K562 (cell line): ENCODE results near the gene RCL1. TPM values are rescaled to one million over a fixed set of nuclear protein-coding genes. Genes with fewer than 3 reads are reported as not detected.

ENCODE experiments used
- ATAC-seq: fragments of 200-7000 bp; cut with Tn5 transposase; 3 replicates; pipeline ENCODE4 v1.9.1; 2020; ENCODE audit warnings: moderate library complexity
- BruUV-seq: library from RNA; stranded (reverse); fragments of 400-500 nt; replicated peaks from 2 replicates; lab custom pipeline; 2021; lab: Mats Ljungman, UMichigan
- CTCF ChIA-PET: fragments of 300-600 bp; formaldehyde crosslinking; extraction: SDS; loops from one replicate; lab custom pipeline; 2021; ENCODE audit warnings: low intra/inter-chr PET ratio; lab: Yijun Ruan, JAX
- POLR2A ChIA-PET: fragments of 300-600, 350-650 bp; sonication (Branson Sonifier 250); formaldehyde crosslinking; extraction: SDS; loops from one replicate; lab custom pipeline; 2021; ENCODE audit warnings: antibody characterized with exemption, inconsistent platforms; lab: Yijun Ruan, JAX
- DNase-seq, 4 experiments: peaks; one replicate each; pipeline versions ENCODE4 v3.0.0 to v3.0.0-alpha.2; 2011 to 2018; ENCODE audit warnings: low spot score in 3 of 4, mixed read lengths in 3 of 4; ENCODE audit errors: extremely low read depth in 1 of 4
- FAIRE-seq: peaks from 2 replicates; lab custom pipeline; 2011; peaks lifted over from hg19 to GRCh38; lab: Jason Lieb, UNC
- H2AFZ ChIP-seq: 2 replicates; pipeline ENCODE4 v1.6.0; 2011; ENCODE audit warnings: low read depth, low read length, control low read depth, inconsistent platforms
- H3K27ac ChIP-seq: fragments of 200-600 bp; 3 replicates; pipeline ENCODE4 v1.8.0; 2011; ENCODE audit warnings: low read depth, mild to moderate bottlenecking, control low read depth, inconsistent platforms, low read length, moderate library complexity, mixed read lengths; ENCODE audit errors: extremely low read depth
- H3K27me3 ChIP-seq, 2 experiments: fragments of 300-600 bp in 1 of 2; 2 replicates in 1 of 2; 3 replicates in 1 of 2; pipeline versions ENCODE4 v1.6.0 to v1.8.0; 2011; ENCODE audit warnings: inconsistent platforms in 2 of 2, low read length in 2 of 2, mild to moderate bottlenecking in 1 of 2, mixed read lengths in 1 of 2, moderate library complexity in 1 of 2; ENCODE audit not compliant: control insufficient read depth in 2 of 2, insufficient read depth in 2 of 2
- H3K36me3 ChIP-seq: fragments of 300-600 bp; 3 replicates; pipeline ENCODE4 v1.8.0; 2011; ENCODE audit warnings: mild to moderate bottlenecking, low read length, inconsistent platforms; ENCODE audit not compliant: control insufficient read depth, insufficient read depth
- H3K4me1 ChIP-seq, 2 experiments: fragments of 200-600 bp in 1 of 2; replicated peaks in 1 of 2; 2 replicates in 1 of 2; 3 replicates in 1 of 2; pipeline versions ENCODE4 v1.5.1 to v1.8.0; 2011; ENCODE audit warnings: inconsistent platforms in 2 of 2, low read length in 2 of 2, mild to moderate bottlenecking in 1 of 2, mixed read lengths in 1 of 2, moderate library complexity in 1 of 2; ENCODE audit not compliant: control insufficient read depth in 2 of 2, insufficient read depth in 2 of 2
- H3K4me2 ChIP-seq: 2 replicates; pipeline ENCODE4 v1.6.1; 2011; ENCODE audit warnings: low read length, control low read depth, inconsistent platforms, mixed read lengths; ENCODE audit not compliant: insufficient read depth
- H3K4me3 ChIP-seq: fragments of 200-600 bp; sonication (generic), shearing (Covaris generic); 2 replicates; pipeline ENCODE4 v1.5.1; 2016; ENCODE audit warnings: control low read depth, inconsistent platforms
- H3K79me2 ChIP-seq: fragments of 200-600 bp; 3 replicates; pipeline ENCODE4 v1.8.0; 2011; ENCODE audit warnings: low read length, inconsistent platforms; ENCODE audit not compliant: control insufficient read depth, insufficient read depth
- H3K9ac ChIP-seq, 2 experiments: 2 replicates each; pipeline versions ENCODE4 v1.6.0 to v1.6.1; 2011; ENCODE audit warnings: low read depth in 2 of 2, low read length in 2 of 2, control low read depth in 1 of 2, inconsistent platforms in 1 of 2, mild to moderate bottlenecking in 1 of 2, mixed read lengths in 1 of 2; ENCODE audit not compliant: insufficient read depth in 1 of 2
- H3K9me1 ChIP-seq: one replicate; pipeline ENCODE4 v1.6.0; 2011; ENCODE audit warnings: inconsistent platforms, mild to moderate bottlenecking, low read length, moderate library complexity; ENCODE audit not compliant: control insufficient read depth, insufficient read depth
- H3K9me3 ChIP-seq: replicated peaks from 2 replicates; pipeline ENCODE4 v1.5.1; 2011; ENCODE audit warnings: low read depth, low read length, inconsistent platforms; ENCODE audit not compliant: control insufficient read depth, insufficient read depth
- H4K20me1 ChIP-seq: replicated peaks from 2 replicates; pipeline ENCODE4 v1.6.1; 2011; ENCODE audit warnings: low read length, inconsistent platforms, mixed read lengths; ENCODE audit not compliant: control insufficient read depth, insufficient read depth
- ARID4B ChIP-seq: sonication (generic); formaldehyde crosslinking; IDR thresholded peaks from 2 replicates; pipeline ENCODE4 v1.8.0; 2022; ENCODE audit warnings: mild to moderate bottlenecking, missing genetic modification reagents
- CBFA2T3 ChIP-seq: fragments of 450-650 bp; IDR thresholded peaks from 2 replicates; pipeline ENCODE4 v1.6.1; 2017
- CHCHD3 ChIP-seq: fragments of 250-450 bp; sonication (Bioruptor Pico); IDR thresholded peaks from 2 replicates; pipeline ENCODE4 v2.1.2; 2022; ENCODE audit warnings: mild to moderate bottlenecking
- EP300 ChIP-seq: IDR thresholded peaks from 2 replicates; pipeline ENCODE4 v1.6.1; 2012; ENCODE audit warnings: low read length, improper control_type of control experiment
- ETV1 ChIP-seq: fragments of 450-650 bp; conservative IDR thresholded peaks from 2 replicates; pipeline ENCODE4 v1.6.1; 2016; ENCODE audit warnings: missing genetic modification characterization, control low read depth, low read depth, missing compliant biosample characterization
- HDGF ChIP-seq: fragments of 450-650 bp; IDR thresholded peaks from 2 replicates; pipeline ENCODE4 v1.6.1; 2016
- MEIS2 ChIP-seq: fragments of 450-650 bp; IDR thresholded peaks from 2 replicates; pipeline ENCODE4 v1.6.1; 2014; ENCODE audit warnings: mild to moderate bottlenecking; ENCODE audit not compliant: partially characterized antibody
- MIER1 ChIP-seq: fragments of 450-650 bp; IDR thresholded peaks from 2 replicates; pipeline ENCODE4 v1.6.1; 2016; ENCODE audit warnings: antibody characterized with exemption, mild to moderate bottlenecking, low read depth
- MYC ChIP-seq, 2 experiments: fragments of 250-450 bp in 1 of 2; sonication (Bioruptor Pico) in 1 of 2; IDR thresholded peaks; 2 replicates each; pipeline versions ENCODE4 v1.5.1 to v1.6.1; 2012 to 2021; ENCODE audit warnings: low read depth in 2 of 2, borderline replicate concordance in 1 of 2, improper control_type of control experiment in 1 of 2, low read length in 1 of 2, mild to moderate bottlenecking in 1 of 2, moderate library complexity in 1 of 2
- NR2C1 ChIP-seq, 2 experiments: fragments of 450-650 bp; IDR thresholded peaks; 2 replicates each; pipeline ENCODE4 v1.6.1; 2017; ENCODE audit warnings: mild to moderate bottlenecking in 2 of 2, antibody characterized with exemption in 1 of 2, inconsistent platforms in 1 of 2, missing compliant biosample characterization in 1 of 2, missing genetic modification characterization in 1 of 2
- PBX2 ChIP-seq, 2 experiments: IDR thresholded peaks in 1 of 2; conservative IDR thresholded peaks in 1 of 2; 2 replicates each; pipeline ENCODE4 v1.6.1; 2016; ENCODE audit warnings: low read depth in 2 of 2, mild to moderate bottlenecking in 1 of 2, missing compliant biosample characterization in 1 of 2, missing genetic modification characterization in 1 of 2, moderate library complexity in 1 of 2
- PML ChIP-seq: IDR thresholded peaks from 2 replicates; pipeline ENCODE4 v1.6.1; 2012; ENCODE audit warnings: low read length, inconsistent platforms
- RCOR1 ChIP-seq, 2 experiments: IDR thresholded peaks; 2 replicates each; pipeline ENCODE4 v1.6.1; 2012; ENCODE audit warnings: low read depth in 2 of 2, low read length in 2 of 2, borderline replicate concordance in 1 of 2, improper control_type of control experiment in 1 of 2
- SMARCA4 ChIP-seq: fragments of 450-650 bp; IDR thresholded peaks from 2 replicates; pipeline ENCODE4 v1.6.1; 2016
- TCF3 ChIP-seq: sonication (generic); formaldehyde crosslinking; IDR thresholded peaks from 2 replicates; pipeline ENCODE4 v1.4.0; 2020; ENCODE audit warnings: mild to moderate bottlenecking, missing genetic modification reagents
- WGBS: fragments of 100-300 bp; shearing (Covaris generic); methylation state at CpG from one replicate; pipeline ENCODE4 v1.1.6; 2016; ENCODE audit warnings: low coverage, mixed read lengths; ENCODE audit not compliant: insufficient coverage; ENCODE audit errors: missing lambda C conversion rate; 5-methylcytosine and 5-hydroxymethylcytosine counted together
- in situ Hi-C: fragments of 300-500 bp; cut with MboI; formaldehyde crosslinking; loops from 4 replicates; pipeline ENCODE4 v1.15.0; 2018; ENCODE audit warnings: inconsistent platforms, mixed read lengths
- intact Hi-C: fragments of 100-400 bp; cut with micrococcal nuclease; formaldehyde crosslinking; loops from 2 replicates; pipeline ENCODE4 v1.14.2; 2022
- polyA plus RNA-seq, 8 experiments: library from polyadenylated mRNA; depleted of rRNA in 4 of 8; stranded (reverse) in 5 of 8; unstranded in 3 of 8; fragments of >200 nt; fragmentation: Nextera tagmentation in 2 of 8; fragmentation: Illumina TruSeq in 1 of 8; extraction: Ambion mirVana in 2 of 8; extraction: Trizol in 1 of 8; gene quantifications; 2 replicates each; pipeline versions ENCODE4 v1.2.1 to v1.2.3, GENCODE V29; 2011 to 2014; ENCODE audit warnings: inconsistent platforms in 1 of 8, missing spikeins in 1 of 8
- total RNA-seq, 7 experiments: library from RNA; depleted of rRNA in 6 of 7; stranded (reverse); fragments of >200 nt in 6 of 7; fragmentation: Illumina TruSeq in 2 of 7; extraction: Trizol in 2 of 7; gene quantifications; 2 replicates each; pipeline versions ENCODE4 v1.2.1 to v1.2.3, GENCODE V29; 2011 to 2021; ENCODE audit warnings: low replicate concordance in 1 of 7

RCL1 gene
- total and polyA plus RNA-seq, 9 of the 15 experiments (the other 6 are each of a cell fraction or from before 2014, with no cell fraction given): 24.0 to 67.7 (median 38.6) TPM

- Histone ChIP-seq H3K27ac (peak overlapping the region; percentile 69), H3K9me3 (no peaks in the 10 kb centered on the region), H3K9ac (peak overlapping the region in 1 of 2 experiments; percentile 31; a peak in 1 of 4 replicates), H3K4me1 (peaks cover 14 to 83% of the 10 kb centered on the region in 2 experiments), H3K79me2 (peaks cover 97% of the 10 kb centered on the region), H2AFZ (no peak overlapping the region), H3K9me1 (peaks cover 2% of the 10 kb centered on the region), H3K27me3 (no peaks in the 10 kb centered on the region), H3K4me3 (no peak overlapping the region), H3K4me2 (peak overlapping the region; percentile 16; the same call in 1 of the 2 replicates), H3K36me3 (peaks cover 82% of the 10 kb centered on the region), H4K20me1 (no peaks in the 10 kb centered on the region)
- peak; percentile 70 for FAIRE-seq
- no peak for ATAC-seq
- DNase-seq: peak in 1 of 4 experiments; percentile 49
- intact Hi-C loops: loop anchor here (5.0 kb wide), 1 partner anchor 35 kb away; no protein-coding TSS in a partner anchor
- 2% methylated on average over 3 of the region's 3 CpGs for WGBS
- in situ Hi-C loops: no loop called here
- ChIA-PET POLR2A (interaction anchor here (1.0 to 2.9 kb wide), 4 partner anchors 11 to 153 kb away, joined by 3 to 13 read pairs (median 3); partner anchors contain the start of gene JAK2), CTCF (no interaction called here)
- BruUV-seq: no TSS peak
- peak; percentile 84 for TF ChIP-seq CBFA2T3
- TF ChIP-seq MYC (IDR thresholded peaks at IDR 0.05; ENCODE audit: low read depth, low read length): peak; percentile 63; the same call in 1 of the 2 replicates
- TF ChIP-seq MYC (CRISPR knock-in tag; IDR thresholded peaks at IDR 0.05; ENCODE audit: borderline replicate concordance, low read depth): no peak
- TF ChIP-seq TCF3 (CRISPR knock-in tag): peak; percentile 75
- no peak for TF ChIP-seq CHCHD3 (CRISPR knock-in tag)
- TF ChIP-seq RCOR1 (IDR thresholded peaks at IDR 0.05; ENCODE audit: borderline replicate concordance in 1 of 2, low read depth in 2 of 2, low read length in 2 of 2): 0 out of 4 replicates have a peak, but pooled peaks of 1 of the 2 experiments have one; percentile 6
- TF ChIP-seq EP300: peak; percentile 92
- TF ChIP-seq PBX2 (CRISPR knock-in tag; IDR thresholded peaks at IDR 0.05; ENCODE audit: low read depth): no peak
- TF ChIP-seq PBX2 (tag; conservative IDR thresholded peaks at IDR 0.05; ENCODE audit: low read depth): 0 out of 2 replicates have a peak, but pooled peaks have one; percentile 16
- peak; percentile 51; the same call in 1 of the 2 replicates for TF ChIP-seq SMARCA4
- no peak for TF ChIP-seq HDGF
- no peak for TF ChIP-seq ARID4B (CRISPR knock-in tag)
- peak; percentile 52; the same call in 1 of the 2 replicates for TF ChIP-seq ETV1 (tag)
- no peak for TF ChIP-seq NR2C1 (IDR thresholded peaks at IDR 0.05)
- 0 out of 2 replicates have a peak, but pooled peaks have one; percentile 38 for TF ChIP-seq NR2C1 (tag; IDR thresholded peaks at IDR 0.05)
- TF ChIP-seq PML: peak; percentile 36; the same call in 1 of the 2 replicates
- no peak for TF ChIP-seq MIER1
- TF ChIP-seq MEIS2: peak; percentile 59
Measured at GRCh38 chr9:4831944-4832343, 39.2 kb downstream of the RCL1 start.
